Left ventricle myocardium superior (tissue), 1 donor: ENCODE measurements around the gene KIFC1. TPM values are rescaled to one million over a fixed set of nuclear protein-coding genes. Genes with fewer than 3 reads are reported as not detected.
"Not testable (repeated sequence)": the region's sequence is repeated elsewhere in the genome, so short reads cannot be mapped to it uniquely, and the experiment has no call there.

Source experiments
- ATAC-seq: fragments of 200-7000 bp; cut with Tn5 transposase; one replicate; pipeline ENCODE4 v1.9.1; 2020; ENCODE audit warnings: mild to moderate bottlenecking, moderate library complexity
- DNase-seq: peaks from one replicate; pipeline ENCODE4 v3.0.0-alpha.2; 2020
- intact Hi-C: fragments of 100-400 bp; cut with micrococcal nuclease; formaldehyde crosslinking; loops from one replicate; pipeline ENCODE4 v1.11.0; 2022
- total RNA-seq: library from RNA; stranded (reverse); fragmentation: NEBNext Ultra II Directional; extraction: Animal tissue kit (Norgen Biotek cat#: 25700); gene quantifications from one replicate; pipeline ENCODE4 v1.2.1, GENCODE V29; 2021
- donor health status: DM: no; HTN: yes; CAD: no; lungs with severe emphysema.

KIFC1 gene
- total RNA-seq, 1 donor from 2014 or later = 0.74 TPM

DNA sequence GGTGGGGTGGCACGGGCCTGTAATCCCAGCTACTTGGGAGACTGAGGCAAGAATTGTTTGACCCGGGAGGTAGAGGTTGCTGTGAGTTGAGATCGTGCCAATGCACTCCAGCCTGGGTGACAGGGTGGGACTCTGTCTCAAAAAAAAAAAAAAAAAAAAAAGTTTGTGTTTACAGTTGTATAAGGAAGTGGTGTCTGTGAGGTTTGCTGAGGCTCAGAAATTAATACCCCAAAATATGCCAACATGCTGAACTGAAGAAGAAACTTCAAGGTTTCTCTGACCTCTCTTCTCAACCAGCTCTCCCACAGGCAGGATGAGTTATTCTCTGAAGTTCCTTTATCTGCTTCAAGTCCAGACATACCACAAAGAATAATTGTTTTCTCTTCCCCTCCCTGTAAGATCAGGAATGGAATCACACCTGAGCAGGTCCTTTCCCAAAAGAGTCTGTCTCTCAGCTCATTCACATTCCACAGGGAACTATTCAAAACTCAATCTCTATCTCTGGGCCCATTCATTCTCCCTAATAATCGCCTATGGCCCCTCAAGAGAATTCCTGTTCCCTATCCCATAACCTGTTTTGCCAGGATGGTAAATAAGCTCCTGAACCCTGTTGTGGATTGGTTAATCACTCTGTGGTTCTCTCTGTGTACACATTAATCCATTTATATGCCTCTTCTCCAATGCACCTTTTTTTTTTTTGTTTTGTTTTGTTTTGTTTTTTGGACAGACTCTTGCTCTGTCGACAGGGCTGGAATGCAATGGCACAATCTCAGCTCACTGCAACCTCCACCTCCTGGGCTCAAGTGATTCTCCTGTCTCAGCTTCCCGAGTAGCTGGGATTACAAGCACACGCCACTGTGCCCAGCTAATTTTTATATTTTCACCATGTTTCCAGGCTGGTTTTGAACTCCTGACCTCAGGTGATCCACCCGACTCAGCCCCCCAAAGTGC is 17.4 kb upstream of the KIFC1 start:
- DNase-seq = no peak
- ATAC-seq = no peak
- intact Hi-C loops = no loop called here

DNA sequence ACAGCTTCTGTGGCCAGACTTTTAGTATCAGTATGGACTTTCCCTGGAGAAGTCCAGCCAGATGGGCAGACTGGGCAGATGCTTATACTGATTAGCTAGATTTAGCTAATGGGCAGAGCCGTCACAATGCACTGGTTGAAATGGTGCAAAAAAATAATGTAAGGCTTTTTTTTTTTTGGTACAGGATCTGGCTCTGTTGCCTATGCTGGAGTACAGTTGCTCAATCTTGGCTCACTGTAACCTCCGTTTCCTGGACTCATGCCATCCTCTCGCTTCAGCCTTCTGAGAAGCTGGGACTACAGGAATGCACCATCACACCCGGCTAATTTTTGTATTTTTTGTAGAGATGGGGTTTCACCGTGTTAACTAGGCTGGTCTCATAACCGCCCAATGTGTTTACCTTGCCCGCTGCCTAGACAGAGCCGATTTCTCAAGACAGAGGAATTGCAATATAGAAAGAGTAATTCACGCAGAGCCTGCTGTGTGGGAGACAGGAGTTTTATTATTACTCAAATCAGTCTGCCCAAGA is 16.4 kb upstream of the KIFC1 start:
- intact Hi-C loops = no loop called here
- DNase-seq (peak; percentile 60), ATAC-seq (peak; percentile 95)

DNA sequence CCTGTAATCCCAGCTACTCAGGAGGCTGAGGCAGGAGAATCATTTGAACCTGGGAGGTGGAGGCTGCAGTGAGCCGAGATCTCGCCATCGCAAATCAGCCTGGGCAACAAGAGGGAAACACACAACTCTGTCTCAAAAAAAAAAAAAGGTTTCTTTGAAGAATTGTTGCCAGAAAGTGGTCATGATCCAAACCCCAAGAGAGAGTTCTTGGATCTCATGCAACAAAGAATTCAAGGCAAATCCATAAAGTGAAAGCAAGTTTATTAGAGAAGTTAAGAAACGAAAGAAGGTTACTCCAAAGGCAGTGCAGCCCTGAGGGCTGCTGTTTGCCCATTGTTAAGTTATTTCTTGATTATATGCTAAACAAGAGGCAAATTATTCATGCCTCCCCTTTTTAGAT is 14.5 kb upstream of the KIFC1 start:
- ATAC-seq (no peak), DNase-seq (no peak)
- intact Hi-C loops = no loop called here

DNA sequence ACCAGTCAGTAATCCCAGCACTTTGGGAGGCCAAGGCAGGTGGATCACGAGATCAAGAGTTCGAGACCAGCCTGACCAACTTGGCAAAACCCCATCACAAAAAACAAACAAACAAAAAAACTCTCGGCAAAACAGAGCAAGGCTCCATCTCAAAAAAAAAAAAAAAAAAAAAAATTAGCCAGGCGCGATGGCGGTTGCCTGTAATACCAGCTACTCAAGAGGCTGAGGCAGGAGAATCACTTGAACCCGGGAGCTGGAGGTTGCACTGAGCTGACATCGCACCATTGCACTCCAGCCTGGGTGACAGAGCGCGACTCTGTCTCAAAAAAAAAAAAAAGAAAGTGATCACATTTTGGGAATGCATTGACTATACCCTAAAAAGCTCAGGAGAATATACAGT is 12.4 kb upstream of the KIFC1 start:
- ATAC-seq = not testable (repeated sequence)

GRCh38 chr6:33380272-33380981 is 11.2 kb upstream of the KIFC1 start:
- DNase-seq (no peak), ATAC-seq (no peak)
- intact Hi-C loops = no loop called here

More for the DNA sequence above, 12.4 kb upstream of the KIFC1 start:
- DNase-seq, intact Hi-C loops: not testable (repeated sequence)

- ATAC-seq = no peak
- intact Hi-C loops = no loop called here
- DNase-seq = no peak
Measured at GRCh38 chr6:33383427-33384185, 8.0 kb upstream of the KIFC1 start.

DNA sequence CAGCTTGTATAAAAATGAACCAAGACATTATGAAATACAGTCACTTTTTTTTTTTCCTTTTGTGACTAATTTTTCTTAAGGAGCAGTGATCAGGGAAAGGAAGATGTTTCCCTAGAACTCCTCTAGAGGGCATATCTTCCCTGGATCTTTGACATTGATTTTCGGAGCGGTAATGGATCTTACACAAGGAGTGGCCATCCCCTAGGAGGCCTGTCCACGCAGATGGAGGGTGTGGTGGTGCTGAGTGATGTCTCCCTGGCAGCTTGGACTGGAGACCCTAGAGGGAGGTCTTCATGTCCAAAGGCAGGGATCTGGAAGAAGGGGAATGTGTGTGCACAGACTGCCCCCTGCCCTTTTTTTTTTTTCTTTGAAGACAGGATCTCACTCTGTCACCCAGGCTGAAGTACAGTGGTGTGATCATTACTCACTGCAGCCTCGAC is 7.0 kb upstream of the KIFC1 start:
- DNase-seq (no peak), ATAC-seq (peak; percentile 29)
- intact Hi-C loops = no loop called here

GRCh38 chr6:33390173-33390572 is 1.4 kb upstream of the KIFC1 start:
- DNase-seq (no peak), ATAC-seq (no peak)
- intact Hi-C loops = no loop called here

DNA sequence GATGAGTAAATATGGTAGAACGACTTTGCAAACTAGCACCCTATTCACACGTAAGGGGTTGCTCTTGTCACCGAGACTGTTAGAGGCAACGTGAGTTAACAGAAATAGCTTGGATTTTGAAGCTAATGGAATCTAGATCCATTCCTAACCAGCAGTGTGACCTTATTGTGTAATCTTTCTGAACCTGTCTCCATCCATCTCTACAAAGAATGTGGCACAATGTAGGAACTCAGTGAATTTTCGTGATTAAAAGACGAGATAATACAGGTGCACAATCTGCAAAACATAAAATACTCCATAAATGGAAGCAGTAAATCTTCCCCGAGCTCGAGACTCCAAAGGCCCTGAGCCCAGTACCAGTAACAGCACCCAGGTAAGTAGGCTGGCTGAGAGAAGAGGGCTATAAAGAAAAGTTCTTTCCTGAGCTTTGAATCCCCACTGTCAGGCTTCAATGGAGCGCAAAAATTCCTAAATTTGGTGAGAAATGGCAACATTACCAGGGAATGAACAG is 801 bp upstream of the KIFC1 start:
- DNase-seq (no peak), ATAC-seq (no peak)
- intact Hi-C loops = no loop called here

- ATAC-seq (no peak), DNase-seq (no peak)
- intact Hi-C loops = no loop called here
Measured at GRCh38 chr6:33391922-33392594, 435 bp downstream of the KIFC1 start.

- DNase-seq (no peak), ATAC-seq (no peak)
- intact Hi-C loops = no loop called here
Measured at GRCh38 chr6:33392595-33392948, 949 bp downstream of the KIFC1 start.

DNA sequence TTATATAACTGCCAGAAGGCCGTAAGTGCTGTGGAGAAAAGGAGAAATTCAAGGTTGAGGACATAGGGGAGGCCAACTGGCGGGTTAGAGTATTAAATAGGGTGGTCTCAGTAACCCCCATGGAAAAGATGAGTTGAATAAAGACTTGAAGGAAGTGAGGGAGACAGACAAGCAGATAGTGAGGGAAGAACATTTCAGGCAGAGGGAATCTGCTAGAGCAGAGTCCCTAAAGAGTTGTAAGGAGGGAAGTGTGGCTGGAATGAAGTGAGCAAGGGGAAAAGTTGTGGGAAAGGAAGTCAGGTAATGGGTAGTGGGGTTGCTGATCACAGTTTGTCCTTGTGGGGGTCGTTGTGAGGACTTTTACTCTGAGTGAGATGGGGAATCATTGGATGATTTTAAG is 1.4 kb downstream of the KIFC1 start:
- intact Hi-C loops = no loop called here
- DNase-seq (no peak), ATAC-seq (no peak)

- intact Hi-C loops = no loop called here
- ATAC-seq = no peak
- DNase-seq = no peak
Measured at GRCh38 chr6:33397541-33397940, 5.9 kb downstream of the KIFC1 start.

DNA sequence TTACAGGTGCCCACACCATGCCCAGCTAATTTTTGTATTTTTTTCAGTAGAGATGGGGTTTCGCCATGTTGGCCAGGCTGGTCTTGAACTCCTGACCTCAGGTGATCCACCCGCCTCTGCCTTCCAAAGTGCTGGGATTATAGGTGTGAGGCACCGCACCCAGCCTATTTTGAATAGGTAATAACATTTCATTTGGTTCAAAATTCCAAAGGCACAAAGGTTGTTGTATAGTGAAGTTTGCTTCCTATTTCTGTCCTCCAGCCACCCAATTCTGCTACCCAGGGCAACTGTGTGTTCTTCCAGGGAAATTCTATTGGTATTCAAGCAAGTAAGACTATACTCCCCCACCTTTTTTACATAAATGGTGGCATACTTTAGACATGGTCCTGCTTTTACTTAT is 7.0 kb downstream of the KIFC1 start:
- DNase-seq, ATAC-seq, intact Hi-C loops: not testable (repeated sequence)

- ATAC-seq = not testable (repeated sequence)
Measured at GRCh38 chr6:33399881-33400280, 8.3 kb downstream of the KIFC1 start.

DNA sequence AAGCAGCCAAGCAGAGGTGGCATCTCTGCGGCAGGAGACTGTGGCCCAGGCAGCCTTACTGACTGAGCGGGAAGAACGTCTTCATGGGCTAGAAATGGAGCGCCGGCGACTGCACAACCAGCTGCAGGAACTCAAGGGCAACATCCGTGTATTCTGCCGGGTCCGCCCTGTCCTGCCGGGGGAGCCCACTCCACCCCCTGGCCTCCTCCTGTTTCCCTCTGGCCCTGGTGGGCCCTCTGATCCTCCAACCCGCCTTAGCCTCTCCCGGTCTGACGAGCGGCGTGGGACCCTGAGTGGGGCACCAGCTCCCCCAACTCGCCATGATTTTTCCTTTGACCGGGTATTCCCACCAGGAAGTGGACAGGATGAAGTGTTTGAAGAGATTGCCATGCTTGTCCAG is 13.3 kb downstream of the KIFC1 start:
- ATAC-seq (no peak), DNase-seq (no peak)
- intact Hi-C loops = no loop called here

More at GRCh38 chr6:33399881-33400280, 8.3 kb downstream of the KIFC1 start:
- intact Hi-C loops, DNase-seq: not testable (repeated sequence)

DNA sequence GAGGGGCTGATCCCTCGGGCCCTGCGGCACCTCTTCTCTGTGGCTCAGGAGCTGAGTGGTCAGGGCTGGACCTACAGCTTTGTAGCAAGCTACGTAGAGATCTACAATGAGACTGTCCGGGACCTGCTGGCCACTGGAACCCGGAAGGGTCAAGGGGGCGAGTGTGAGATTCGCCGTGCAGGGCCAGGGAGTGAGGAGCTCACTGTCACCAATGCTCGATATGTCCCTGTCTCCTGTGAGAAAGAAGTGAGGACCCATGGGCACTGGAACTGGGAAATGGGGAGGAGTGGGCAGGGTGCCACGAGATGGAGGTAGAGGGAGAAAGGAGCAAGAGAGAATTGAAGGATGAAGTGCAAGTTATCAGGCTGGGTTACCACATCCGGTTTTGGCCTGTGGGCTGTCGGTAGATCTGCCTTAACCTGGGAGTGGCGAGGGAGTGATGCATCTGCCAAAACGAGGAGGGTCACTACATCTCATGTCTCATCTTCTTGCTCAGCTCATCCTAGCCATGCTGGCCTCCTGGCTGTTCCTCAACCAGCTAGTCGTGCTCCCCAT is 13.8 kb downstream of the KIFC1 start:
- ATAC-seq (no peak), DNase-seq (no peak)
- intact Hi-C loops = no loop called here

- ATAC-seq (no peak), DNase-seq (no peak)
- intact Hi-C loops = no loop called here
Measured at GRCh38 chr6:33406126-33406525, 14.5 kb downstream of the KIFC1 start.
